HL-60/S4 treated with retinoic acid at 250 ng/mL for 4 days and 3 days (cell line): ENCODE data around the gene IKZF1.

ENCODE experiments used
- in situ Hi-C: fragments of 300-500 bp; cut with MboI; formaldehyde crosslinking; loops from 2 replicates; pipeline ENCODE4 v1.7.0; 2022; ENCODE audit warnings: low sequenced_read_pairs

IKZF1 gene

GRCh38 chr7:50307368-50308032 is 3.0 kb downstream of the IKZF1 start:
- in situ Hi-C loops = no loop called here

- in situ Hi-C loops = no loop called here
These were observed 3.7 kb downstream of the IKZF1 start for GRCh38 chr7:50308203-50308531.

- in situ Hi-C loops = no loop called here
These were observed 4.2 kb downstream of the IKZF1 start for GRCh38 chr7:50308532-50309385.

GRCh38 chr7:50309721-50310120 is 5.2 kb downstream of the IKZF1 start:
- in situ Hi-C loops = no loop called here

- in situ Hi-C loops = no loop called here
These were observed 5.8 kb downstream of the IKZF1 start for GRCh38 chr7:50310361-50310760.

- in situ Hi-C loops = no loop called here
These were observed 6.4 kb downstream of the IKZF1 start for GRCh38 chr7:50310956-50311355.

- in situ Hi-C loops = no loop called here
These were observed 8.0 kb downstream of the IKZF1 start for GRCh38 chr7:50312250-50313162.

GRCh38 chr7:50314836-50315592 is 10.5 kb downstream of the IKZF1 start:
- in situ Hi-C loops = no loop called here

GRCh38 chr7:50315739-50316671 is 11.5 kb downstream of the IKZF1 start:
- in situ Hi-C loops = no loop called here

GRCh38 chr7:50317221-50317678 is 12.7 kb downstream of the IKZF1 start:
- in situ Hi-C loops = no loop called here

GRCh38 chr7:50317697-50318669 is 13.5 kb downstream of the IKZF1 start:
- in situ Hi-C loops = no loop called here

- in situ Hi-C loops = no loop called here
These were observed 17.1 kb downstream of the IKZF1 start for GRCh38 chr7:50321487-50322067.

- in situ Hi-C loops = no loop called here
These were observed 19.6 kb downstream of the IKZF1 start for GRCh38 chr7:50324113-50324512.

- in situ Hi-C loops = no loop called here
These were observed 22.9 kb downstream of the IKZF1 start for GRCh38 chr7:50327443-50327842.

- in situ Hi-C loops = no loop called here
These were observed 25.3 kb downstream of the IKZF1 start for GRCh38 chr7:50329775-50330174.

GRCh38 chr7:50330254-50330653 is 25.7 kb downstream of the IKZF1 start:
- in situ Hi-C loops = no loop called here

- in situ Hi-C loops = no loop called here
These were observed 26.2 kb downstream of the IKZF1 start for GRCh38 chr7:50330696-50331095.
